NCI-H82 treated with DMSO at 0.1 percent for 48 hours (cell line): ENCODE results near the gene SETD1A.
A peak's percentile ranks its signal among the peaks of the same experiment; 100 is the strongest.
"Not testable (repeated sequence)": the region's sequence is repeated elsewhere in the genome, so short reads cannot be mapped to it uniquely, and the experiment has no call there.

Experiments
- DNase-seq: peaks from one replicate; lab custom pipeline; 2025; ENCODE audit not compliant: unreplicated experiment; lab: John Stamatoyannopoulos, UW

Gene SETD1A

DNA sequence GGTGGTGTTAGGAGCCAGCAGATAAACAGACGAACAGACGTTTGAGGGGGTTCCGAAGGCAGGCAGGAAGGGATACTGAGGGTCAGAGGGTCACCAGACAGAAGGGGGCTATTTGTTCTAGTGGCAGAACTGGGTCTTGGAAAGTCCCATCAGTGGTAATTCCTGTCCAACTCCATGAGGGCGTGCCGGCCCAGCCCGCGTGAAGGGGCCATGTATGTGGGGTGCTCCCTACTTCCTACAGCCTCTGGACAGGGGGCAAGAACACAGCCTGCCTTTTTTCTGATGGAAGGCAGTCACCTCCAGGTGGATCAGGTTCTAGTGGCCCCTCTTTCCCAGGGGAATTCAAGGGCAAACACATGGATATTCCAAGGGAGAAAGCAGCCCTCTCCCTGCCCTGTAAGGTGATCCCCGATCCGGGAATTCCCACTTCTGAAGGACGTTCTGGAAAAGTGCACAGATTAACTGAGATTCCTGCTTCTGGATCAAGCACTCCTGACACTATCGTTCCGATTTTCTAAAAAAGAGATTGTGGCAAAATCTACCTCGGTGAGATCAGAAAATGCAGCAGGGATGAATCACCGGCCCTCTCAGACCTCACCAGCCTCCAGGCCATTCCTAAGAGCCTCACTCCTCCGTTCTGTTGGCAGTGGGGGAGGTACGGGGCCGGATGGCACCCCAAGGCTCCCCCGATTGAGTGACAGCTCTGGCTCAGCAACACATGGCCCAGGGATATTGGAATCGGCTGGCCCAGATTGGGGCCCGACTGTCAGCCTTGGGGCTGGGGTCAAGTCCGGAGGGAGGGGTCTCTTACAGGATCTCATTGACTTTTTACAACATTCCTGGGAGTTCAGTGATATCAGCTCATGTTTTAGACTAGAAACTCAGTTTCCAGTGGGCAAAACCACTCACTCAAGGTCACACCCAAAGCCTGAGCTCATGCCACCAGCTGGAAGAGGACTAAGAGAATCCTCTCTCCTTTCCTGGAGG lies 40.5 kb downstream of the SETD1A start:
- no peak for DNase-seq

DNA sequence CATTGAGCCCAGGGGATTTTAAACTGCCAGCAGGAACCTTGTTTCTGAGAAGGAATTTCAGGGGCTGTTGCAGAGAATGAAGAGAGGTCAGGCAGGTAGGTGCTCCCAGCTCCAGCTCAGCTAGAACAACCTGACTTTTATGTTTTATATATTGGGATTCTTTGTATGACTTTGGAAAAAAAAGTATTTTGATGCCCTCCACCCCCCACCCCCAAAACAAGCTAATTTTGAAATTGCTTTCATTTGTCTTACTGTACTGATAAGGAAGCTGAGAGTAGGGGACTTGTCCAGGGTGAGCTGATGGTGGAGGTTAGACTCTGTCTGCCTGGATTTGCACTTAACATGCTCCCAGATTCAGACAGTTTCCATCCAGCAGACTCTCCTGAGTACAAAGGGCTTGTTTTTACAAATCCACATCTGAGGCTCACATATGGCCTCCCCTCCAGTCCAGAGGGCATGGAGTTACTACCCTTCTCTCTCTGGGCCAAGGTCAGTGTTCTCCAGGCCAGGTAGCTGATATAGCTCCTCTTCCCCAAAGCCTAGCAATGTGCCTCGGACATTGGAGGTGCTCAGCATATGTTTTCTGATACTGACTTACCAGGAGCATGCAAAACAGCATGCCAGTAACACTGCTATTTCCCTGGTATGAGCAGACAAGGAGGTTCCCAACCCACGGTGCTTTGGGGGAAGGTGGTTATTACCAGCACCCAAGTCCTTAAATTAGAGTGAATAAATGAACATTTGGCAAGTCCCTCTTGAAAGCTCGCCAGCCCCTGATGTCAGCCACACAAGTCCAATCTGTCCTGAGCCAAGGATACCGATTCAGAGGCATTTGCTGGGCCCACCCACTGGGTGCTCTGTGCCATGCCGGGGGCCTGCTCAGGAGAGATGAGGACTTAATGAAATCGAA lies 41.6 kb downstream of the SETD1A start:
- DNase-seq: no peak

- no peak for DNase-seq
Observed at GRCh38 chr16:31000671-31001382, 43.3 kb downstream of the SETD1A start.

DNA sequence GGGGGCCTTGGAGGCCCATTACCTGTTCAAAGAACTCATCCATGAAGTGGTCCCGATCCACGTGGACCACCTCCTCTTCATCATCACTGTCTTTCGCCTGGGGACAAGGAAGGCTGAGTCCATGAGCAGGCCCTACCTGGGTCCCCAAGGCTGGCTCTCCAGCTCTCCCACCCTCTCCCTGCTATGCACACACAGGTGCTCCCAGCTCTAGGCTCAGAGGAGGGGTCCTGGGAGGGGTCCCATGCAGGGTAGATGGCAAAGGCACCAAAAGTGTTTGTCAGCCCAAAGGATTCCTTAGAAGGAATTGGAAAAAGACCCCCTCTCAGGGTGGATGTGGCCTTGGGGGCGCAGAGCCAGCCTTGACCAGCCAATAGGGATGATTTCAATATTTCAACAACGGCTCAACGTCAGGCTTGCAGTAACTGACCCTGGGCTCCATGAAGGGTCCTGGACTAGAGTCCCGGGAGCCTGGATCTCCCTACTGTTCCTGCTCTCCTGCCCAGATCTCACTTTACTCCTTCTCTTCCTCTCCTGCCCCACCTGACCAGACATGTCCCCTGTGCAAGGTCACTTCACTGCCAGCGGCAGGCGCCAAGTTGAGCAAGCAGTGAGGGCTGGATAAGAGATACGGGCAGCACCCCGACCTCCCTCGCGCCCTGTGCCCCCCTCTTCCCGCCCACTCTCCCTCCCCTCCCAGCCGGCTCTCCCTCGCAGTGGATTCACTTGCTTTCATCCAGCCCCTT lies 44.1 kb downstream of the SETD1A start:
- no peak for DNase-seq

DNA sequence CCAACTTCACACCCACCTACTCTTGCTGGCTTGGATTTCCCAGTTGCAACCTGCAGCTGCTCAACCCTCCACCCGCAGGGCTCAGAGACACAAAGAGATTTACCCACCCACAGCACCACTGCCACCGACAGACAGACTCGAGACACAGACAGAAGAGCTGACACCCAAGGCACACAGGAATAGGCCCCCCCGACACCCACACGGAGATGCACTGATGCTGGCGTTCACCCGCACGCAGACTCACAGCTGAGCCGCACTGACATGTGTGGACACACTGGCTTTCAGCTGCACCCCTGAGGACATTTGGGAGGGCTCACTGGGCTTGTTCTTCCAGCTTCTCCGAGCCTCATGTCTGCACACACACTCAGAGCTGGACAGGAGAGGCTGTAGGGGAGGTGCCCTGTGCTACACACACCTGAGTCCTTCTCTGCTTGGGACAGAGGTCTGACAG lies 44.7 kb downstream of the SETD1A start:
- DNase-seq: no peak

DNA sequence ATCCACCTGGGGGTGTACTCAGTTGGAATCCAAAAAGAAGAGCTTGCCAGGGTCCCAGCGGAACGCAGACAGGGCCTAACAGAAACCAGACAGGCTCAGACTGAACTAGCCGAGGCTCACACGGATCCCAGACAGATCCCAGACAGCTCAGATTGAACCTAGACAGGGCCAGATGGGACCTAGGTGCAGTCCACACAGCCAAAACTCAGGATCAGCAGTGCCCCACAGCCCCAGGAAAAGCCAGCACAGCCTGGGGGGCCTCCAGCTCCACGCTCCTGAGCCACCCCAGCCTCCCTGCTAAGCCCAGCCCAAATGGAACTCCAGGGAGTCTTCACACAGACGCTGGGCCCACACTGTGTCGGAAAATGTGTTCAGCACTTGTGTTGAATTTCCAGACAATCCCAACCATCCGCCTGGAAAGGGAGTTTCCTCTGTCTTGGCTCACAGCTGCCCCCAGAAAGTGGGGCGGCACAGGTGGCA lies 45.3 kb downstream of the SETD1A start:
- DNase-seq: no peak

DNA sequence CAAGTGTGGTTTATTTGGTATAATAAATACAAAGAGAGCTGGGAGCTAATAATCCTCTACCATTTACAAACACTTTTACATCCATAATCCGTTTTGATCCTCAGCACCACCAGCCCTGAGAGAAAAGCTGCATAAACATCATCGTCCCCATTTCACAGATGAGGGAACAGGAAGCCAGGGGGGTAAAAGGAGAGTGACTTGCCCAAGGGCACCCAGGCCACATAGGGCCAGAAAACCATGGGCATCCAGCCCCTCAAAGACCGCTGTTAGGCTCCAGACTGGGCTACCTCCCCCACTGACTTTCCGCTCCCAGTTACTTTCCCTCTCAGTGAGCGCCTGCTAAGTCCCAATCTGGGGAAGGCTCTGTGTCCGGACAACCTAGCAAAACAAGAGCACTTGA lies 46.2 kb downstream of the SETD1A start:
- no peak for DNase-seq

- no peak for DNase-seq
Observed at GRCh38 chr16:31004658-31005057, 47.1 kb downstream of the SETD1A start.

- peak; percentile 54 for DNase-seq
Observed at GRCh38 chr16:31005350-31006085, 48.0 kb downstream of the SETD1A start.

DNA sequence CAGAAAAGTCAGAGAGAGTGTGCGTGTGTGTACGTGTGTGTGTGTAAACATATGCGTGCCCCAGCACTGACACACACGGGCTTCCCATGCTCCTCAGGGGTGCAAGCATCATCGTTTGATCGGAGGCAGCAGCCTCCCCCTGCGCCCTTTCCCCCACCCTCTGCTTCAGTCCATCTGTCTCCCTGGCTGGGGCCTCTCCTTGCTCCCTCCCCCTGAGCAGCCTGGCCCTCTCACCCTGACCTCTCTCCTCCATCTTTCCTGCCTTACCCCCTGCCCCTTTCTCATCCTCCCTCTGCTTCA lies 48.5 kb downstream of the SETD1A start:
- peak; percentile 54 for DNase-seq

GRCh38 chr16:31006589-31006988 lies 49.0 kb downstream of the SETD1A start:
- no peak for DNase-seq

DNA sequence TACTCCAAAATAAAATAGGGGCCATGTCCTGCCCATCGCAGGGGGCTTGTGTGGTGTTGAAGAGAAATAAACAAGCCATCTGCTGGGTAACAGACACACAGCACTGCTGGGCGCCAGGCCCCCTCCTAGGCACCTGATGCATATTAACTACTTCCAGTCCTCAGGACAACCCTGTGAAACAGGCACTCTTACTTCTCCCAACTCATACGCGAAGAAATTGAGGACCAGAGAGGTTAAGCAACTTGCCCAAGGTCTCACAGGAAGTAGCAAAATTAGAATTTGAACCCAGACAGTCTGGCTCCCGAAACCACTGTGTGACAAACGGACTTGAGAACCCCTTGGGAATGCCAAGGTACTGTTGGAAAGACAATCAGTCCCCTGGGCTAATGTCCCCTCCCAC lies 50.1 kb downstream of the SETD1A start:
- DNase-seq: no peak

- DNase-seq: no peak
Observed at GRCh38 chr16:31008149-31008548, 50.6 kb downstream of the SETD1A start.

DNA sequence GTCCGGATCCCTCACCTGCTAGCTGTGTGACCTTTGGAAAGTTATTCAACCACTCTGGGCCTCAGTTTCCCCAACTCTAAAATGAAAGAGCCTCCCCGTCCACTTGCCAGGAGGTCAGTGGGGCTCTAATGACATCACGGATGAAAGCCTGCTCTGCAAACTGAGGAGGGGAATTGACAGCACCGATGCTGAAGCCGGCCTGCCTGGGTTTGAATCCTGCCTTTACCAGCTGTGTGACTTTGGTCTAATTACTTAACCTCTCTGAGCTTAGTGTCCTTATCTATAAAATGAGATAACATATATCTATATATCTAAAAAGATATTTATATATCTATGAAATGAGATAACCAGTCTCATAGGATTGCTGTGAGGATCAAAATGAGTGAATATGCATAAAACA lies 51.0 kb downstream of the SETD1A start:
- no peak for DNase-seq

DNA sequence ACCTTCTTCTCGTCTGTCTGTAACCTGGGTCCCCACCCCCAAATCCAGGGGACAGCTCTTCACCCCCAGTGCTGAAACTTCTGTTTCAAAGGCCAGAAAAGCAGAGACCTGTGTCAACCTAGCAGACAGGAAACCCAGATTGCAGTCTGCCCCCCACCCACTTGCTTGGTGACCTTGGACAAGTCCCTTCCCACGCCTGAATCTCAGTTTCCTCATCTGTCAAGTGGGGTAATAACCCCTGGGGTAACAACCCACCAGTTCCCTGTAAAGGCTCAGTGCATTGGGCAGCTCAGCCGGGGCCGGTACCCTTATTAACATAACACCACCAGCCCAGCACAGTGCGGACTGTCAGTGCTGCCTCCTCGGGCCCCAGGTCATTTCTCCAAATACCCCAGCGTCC lies 51.6 kb downstream of the SETD1A start:
- no peak for DNase-seq

GRCh38 chr16:31009894-31010584 lies 52.5 kb downstream of the SETD1A start:
- no peak for DNase-seq

DNA sequence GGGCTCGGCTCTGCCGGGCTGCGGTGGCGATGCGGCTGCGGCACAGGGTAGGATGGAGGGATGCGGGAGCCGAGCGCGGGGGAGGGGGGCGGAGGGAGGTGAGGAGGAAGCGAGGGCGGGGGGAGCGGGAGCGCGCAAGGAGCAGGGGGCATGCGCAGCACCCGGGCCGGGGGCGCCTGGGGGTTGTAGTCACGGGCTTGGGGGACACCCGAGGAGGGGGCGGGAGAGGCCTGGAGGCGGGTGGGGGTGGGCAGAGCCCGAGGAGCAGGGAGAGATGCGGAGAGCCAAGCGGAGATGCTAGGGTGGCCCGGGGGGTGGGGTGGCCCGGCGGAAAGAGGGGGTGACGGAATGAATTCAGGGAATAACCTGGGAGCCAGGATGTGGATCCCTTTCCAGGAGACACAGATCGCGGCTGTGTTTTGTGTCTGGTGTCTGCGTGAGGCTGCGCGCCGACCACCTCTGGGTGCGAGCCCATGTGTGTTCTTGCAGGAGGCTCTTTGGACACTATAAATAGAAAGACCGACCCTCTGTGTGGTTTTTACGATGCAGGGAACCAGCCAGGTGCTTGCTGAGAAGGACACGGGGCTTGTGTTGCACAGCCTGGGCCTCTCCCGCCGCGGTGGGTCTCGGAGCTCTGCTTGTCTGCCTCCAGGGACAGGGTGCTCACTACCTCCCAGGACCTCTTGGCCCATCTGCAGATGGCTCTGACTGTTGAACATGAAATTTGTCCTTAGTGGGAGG lies 53.2 kb downstream of the SETD1A start, which contains the start of gene STX1B:
STX1B (minus strand) TSS at position 54 of the 741 bp plus-strand sequence. CDS start 242 bp downstream, outside the sequence.
- no peak for DNase-seq

GRCh38 chr16:31011815-31012214 lies 54.3 kb downstream of the SETD1A start:
- not testable (repeated sequence) for DNase-seq
